GM19328 (cell line): ENCODE results near the gene KLC1.

ENCODE experiments used
- ATAC-seq: cut with Tn5 transposase; IDR thresholded peaks from one replicate; pipeline ENCODE4 v1.9.1; 2021; ENCODE audit warnings: mild to moderate bottlenecking, moderate library complexity; ENCODE audit not compliant: unreplicated experiment

KLC1 gene

GRCh38 chr14:103716091-103716801 is 87.2 kb downstream of the KLC1 start:
- ATAC-seq = no peak

- ATAC-seq = no peak
Observed at GRCh38 chr14:103716899-103717411, 87.9 kb downstream of the KLC1 start.

DNA sequence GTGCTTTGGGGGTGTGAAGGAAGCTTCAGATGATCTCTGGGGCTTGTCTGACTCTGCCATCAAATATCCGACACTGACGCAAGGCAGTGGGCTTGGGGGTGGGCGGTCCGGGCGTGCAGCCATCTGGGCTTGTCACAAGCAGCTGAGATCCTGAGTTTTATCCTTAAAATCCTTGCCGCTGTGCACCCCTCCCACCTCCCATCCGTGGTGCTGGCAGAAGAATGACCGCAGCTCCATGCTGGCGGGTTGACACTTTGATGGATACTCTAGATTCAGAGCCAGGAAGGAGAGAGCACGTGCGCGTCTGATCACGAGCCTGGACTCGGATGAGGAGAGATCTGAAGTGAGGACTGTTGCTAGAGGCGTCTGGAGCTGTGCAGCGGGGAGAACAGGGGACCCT is 89.6 kb downstream of the KLC1 start:
- no peak for ATAC-seq

GRCh38 chr14:103719751-103720150 is 90.7 kb downstream of the KLC1 start:
- ATAC-seq = no peak

GRCh38 chr14:103721334-103722120 is 92.5 kb downstream of the KLC1 start:
- ATAC-seq = no peak

DNA sequence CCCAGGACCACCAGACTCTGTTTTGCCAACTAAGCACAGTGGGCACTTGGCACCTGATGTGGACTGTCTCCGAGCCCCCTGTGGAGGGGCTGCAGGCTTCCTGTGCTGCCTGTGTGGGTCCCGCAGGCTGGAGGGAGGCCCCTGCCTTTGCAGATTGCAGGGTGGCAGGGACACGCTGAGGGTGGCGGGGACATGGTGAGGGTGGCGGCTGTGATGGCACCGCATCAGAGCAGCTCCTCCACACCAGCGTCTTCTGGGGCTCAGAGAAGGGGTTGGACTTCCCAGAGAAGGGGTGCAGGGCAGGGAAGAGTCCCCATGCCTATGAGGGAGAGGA is 94.7 kb downstream of the KLC1 start:
- ATAC-seq = no peak

DNA sequence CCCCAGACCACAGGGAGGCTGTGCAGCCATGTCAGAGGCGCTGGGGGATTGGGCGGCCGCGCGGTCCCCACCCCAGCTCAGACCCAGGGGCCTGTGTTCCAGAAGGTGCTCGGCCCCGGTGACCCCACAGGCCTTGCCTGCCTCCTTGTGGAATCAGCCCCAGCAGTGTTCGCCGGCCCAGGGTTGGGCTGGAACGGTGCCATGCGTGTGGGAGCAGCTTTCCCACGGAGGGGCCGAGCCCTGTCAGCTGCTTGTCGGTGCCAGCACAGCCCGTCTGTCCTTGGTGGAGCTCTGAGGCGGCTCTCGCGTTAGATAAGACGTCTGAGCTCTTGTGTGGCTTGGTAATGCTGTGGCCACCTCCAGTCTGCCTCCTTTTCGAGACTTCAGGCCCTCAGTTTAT is 95.1 kb downstream of the KLC1 start:
- no peak for ATAC-seq

DNA sequence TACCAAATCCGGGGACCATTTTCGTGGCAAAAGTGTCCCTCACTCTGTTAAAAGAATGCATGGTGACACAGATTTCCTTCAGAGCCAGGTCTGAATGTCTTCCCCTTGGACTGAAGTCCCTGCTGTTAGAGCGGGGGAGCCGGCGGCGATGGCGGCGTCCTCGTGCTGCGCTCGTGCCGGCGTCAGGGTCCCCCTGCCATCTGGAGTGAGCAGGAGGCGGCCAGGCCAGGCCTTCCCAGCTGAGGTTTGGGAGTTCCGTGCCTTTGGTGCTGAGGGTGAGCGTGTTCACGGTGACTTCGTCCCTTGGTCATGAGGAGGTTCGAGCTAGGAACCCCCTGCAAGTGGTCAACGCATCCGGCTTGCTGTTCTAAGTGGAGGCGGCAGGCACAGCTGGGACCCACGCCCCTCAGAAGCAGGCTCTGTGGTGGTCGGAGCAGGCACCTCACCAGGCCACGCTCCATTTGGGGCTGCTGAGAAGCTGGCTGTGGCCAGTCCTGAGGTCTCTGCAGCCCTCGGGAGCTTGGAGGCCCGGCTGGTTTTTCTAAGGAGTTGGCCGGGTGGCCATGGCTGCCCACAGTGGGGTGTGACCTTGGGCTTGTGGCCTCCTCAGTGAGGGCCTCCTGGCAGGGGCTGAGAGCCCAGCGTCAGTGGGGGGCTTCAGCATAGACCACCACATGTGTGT is 96.1 kb downstream of the KLC1 start:
- no peak for ATAC-seq

GRCh38 chr14:103725739-103726395 is 96.9 kb downstream of the KLC1 start:
- ATAC-seq = no peak

DNA sequence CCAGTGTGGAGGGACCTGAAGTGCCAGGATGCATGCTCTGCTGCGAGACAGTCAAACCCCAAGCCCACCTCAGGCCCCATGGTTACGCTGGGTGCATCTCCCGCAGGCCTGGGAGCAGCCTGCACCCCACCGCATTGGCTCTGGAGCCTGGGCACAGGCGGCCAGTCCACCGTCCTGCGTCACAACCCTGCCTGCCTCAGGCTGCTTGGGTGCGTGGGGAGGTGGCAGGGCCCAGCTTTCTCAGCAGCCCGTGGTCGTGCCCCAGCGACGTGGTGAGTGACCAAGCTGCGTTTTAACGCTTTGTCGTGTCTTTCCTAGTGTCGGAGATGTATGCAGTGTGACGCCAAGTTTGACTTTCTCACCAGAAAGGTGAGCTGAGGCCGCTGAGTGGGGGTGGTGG is 97.5 kb downstream of the KLC1 start:
- ATAC-seq = no peak

GRCh38 chr14:103727313-103727980 is 98.4 kb downstream of the KLC1 start:
- no peak for ATAC-seq

- ATAC-seq = no peak
Observed at GRCh38 chr14:103728141-103728540, 99.1 kb downstream of the KLC1 start.

GRCh38 chr14:103728721-103729120 is 99.7 kb downstream of the KLC1 start:
- no peak for ATAC-seq

DNA sequence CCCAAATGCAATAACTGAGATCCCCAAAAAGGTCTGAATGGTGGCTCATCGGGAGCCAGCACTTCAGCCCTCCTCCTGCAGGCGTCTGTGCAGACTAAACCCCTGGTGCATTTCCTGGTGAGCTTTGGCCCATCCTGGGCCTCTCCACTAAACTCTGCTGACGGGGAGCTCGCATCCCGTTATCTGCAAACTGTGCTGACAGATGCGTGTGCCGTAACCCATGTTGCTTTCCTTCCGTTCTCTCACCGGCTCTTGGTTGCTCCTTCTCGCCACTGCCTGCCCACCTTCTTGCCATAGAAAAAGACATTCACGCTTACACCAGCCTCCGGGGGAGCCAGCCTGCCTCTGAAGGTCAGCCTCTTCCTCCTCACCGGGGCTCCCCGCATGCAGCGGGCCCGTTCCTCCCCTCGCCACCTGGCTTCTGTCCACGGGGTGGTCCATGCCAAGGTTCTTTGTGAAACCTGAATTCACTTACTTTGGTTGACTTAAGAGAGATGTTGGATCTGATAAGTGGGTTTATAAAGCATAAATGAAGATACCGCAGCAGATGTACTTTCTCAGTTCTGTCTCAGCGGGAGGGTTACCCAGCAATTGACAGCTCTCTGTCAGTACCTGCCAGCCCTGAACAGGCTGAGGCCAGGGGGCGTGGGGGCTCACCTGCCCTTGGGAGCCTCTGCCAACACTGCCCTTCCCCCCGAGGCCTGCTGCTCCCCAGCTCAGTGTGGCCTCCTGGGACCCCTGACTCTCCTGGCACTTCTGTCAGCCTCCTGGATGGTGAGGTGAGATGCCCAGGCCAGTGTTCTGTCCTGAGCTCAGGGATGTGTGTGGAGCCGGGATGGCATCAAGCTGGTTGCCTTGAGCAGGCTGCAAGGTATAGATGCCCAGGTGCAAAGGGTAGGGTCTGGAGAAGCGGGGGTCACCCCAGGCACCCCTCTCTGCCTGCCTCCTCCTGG is 100.8 kb downstream of the KLC1 start:
- ATAC-seq = no peak

GRCh38 chr14:103730490-103731035 is 101.6 kb downstream of the KLC1 start:
- no peak for ATAC-seq

DNA sequence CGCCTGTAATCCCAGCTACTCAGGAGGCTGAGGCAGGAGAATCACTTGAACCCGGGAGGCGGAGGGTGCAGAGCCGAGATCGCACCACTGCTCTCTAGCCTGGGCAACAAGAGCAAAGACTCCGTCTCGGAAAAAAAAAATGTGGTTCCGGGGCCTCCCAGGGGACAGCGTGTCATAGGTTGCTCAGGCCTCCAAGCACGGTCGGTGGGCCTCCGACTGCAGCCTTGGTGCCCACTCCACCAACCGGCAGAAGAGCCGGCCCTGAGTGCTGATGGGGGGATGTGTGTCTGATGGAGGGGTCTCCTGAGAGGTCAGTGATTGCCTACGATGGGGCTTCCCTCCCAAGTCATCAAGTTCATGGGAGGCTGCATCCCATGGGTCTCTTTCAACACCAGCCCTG is 102.5 kb downstream of the KLC1 start:
- no peak for ATAC-seq

DNA sequence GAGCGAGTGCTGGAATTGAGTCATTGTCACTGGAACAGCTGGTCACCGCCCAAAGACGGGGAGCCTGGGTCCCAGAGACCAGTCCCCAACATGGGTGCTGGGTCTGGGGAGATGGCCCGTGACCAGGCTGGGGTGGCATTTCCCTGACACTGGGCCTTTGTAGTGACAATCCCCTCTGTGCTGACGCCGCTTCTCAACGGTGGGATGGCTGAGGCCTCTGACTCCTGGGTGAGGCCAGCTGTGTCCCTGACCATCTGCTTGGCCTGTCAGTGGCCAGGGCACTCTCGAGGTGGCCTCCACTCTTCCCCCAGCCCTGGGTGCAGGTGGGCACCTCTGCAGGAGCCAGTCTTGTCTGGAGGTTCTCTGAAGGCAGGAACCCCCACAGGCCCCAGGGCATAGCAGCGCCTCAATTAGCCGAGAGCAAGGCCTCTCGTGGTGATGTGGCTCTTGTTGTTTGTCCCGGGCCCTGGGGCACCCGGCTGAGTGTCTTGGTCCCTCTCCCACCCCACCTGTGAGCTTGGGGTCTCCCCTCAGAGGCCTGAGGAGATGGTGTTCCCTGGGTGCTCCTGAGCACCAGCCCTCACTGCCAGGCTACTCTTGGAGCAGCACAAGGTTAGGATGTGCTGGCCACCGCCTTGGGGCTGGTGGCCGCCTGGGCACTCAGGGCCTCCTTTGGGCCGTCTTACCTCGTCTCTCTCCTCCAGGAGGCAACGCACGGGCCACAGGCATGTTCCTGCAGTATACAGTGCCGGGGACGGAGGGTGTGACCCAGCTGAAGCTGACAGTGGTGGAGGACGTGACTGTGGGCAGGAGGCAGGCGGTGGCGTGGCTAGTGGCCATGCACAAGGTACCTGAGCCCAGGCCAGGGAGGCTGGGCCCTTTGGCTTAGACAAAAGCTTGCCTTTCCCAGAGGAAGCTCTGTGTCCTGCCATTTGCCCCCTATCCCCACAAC is 103.2 kb downstream of the KLC1 start:
- no peak for ATAC-seq
